BLaER1 treated with 17β-estradiol and CSF1 and Interleukin-3, amounts not matched to agents 10 nM and 100 nM (cell line): ENCODE data around the gene SPESP1.

Experiments
- H3K27ac ChIP-seq, 11 experiments: shearing (Covaris generic); formaldehyde crosslinking; 2 replicates each; pipeline ENCODE4 v1.8.1; 2022
- H3K27me3 ChIP-seq, 11 experiments: shearing (Covaris generic); formaldehyde crosslinking; 2 replicates each; pipeline ENCODE4 v1.8.1; 2022
- H3K36me3 ChIP-seq, 11 experiments: shearing (Covaris generic); formaldehyde crosslinking; 2 replicates each; pipeline ENCODE4 v1.8.1; 2022
- H3K4me1 ChIP-seq, 10 experiments: shearing (Covaris generic); formaldehyde crosslinking; 2 replicates each; pipeline ENCODE4 v1.8.1; 2022
- H3K4me2 ChIP-seq, 11 experiments: shearing (Covaris generic); formaldehyde crosslinking; 2 replicates each; pipeline ENCODE4 v1.8.1; 2022
- H3K4me3 ChIP-seq, 10 experiments: shearing (Covaris generic); formaldehyde crosslinking; 2 replicates each; pipeline ENCODE4 v1.8.1; 2022
- H3K9ac ChIP-seq, 11 experiments: shearing (Covaris generic); formaldehyde crosslinking; 2 replicates each; pipeline ENCODE4 v1.8.1; 2022
- H3K9me3 ChIP-seq, 11 experiments: shearing (Covaris generic); formaldehyde crosslinking; replicated peaks in 1 of 11; 2 replicates each; pipeline ENCODE4 v1.8.1; 2022
- H4K20me1 ChIP-seq, 11 experiments: shearing (Covaris generic); formaldehyde crosslinking; 2 replicates each; pipeline ENCODE4 v1.8.1; 2022
- Cebpa-rat ChIP-seq, 11 experiments: shearing (Covaris generic); IDR thresholded peaks; 2 replicates each; pipeline ENCODE4 v1.8.1; 2022

The SPESP1 gene

GRCh38 chr15:68992696-68993095, 62.4 kb downstream of the SPESP1 start:
- no peaks in the 10 kb centered on the region for H3K36me3 ChIP-seq
- peaks cover 0 to 5% (median 0%) of the 10 kb centered on the region in 11 experiments; a peak in 1 of 22 replicates for H3K9me3 ChIP-seq
- no peak for TF ChIP-seq Cebpa-rat (IDR thresholded peaks at IDR 0.05)
- H3K9ac ChIP-seq = no peak overlapping the region
- H4K20me1 ChIP-seq = no peaks in the 10 kb centered on the region
- H3K27me3 ChIP-seq = no peaks in the 10 kb centered on the region
- 0 out of 20 replicates have a peak, but pooled peaks cover 0 to 9% (median 0%) of the 10 kb centered on the region in 10 experiments for H3K4me1 ChIP-seq
- H3K27ac ChIP-seq = no peak overlapping the region
- H3K4me2 ChIP-seq = no peak overlapping the region
- H3K4me3 ChIP-seq = no peak overlapping the region

- Histone ChIP-seq H3K4me3 (no peak overlapping the region), H3K4me1 (0 out of 20 replicates have a peak, but pooled peaks cover 0 to 9% (median 0%) of the 10 kb centered on the region in 10 experiments)
- no peak for TF ChIP-seq Cebpa-rat (IDR thresholded peaks at IDR 0.05)
These were observed 63.0 kb downstream of the SPESP1 start for GRCh38 chr15:68993276-68993675.

GRCh38 chr15:68994149-68994548, 63.8 kb downstream of the SPESP1 start:
- Histone ChIP-seq H3K4me3 (no peak overlapping the region), H3K9ac (no peak overlapping the region), H3K27me3 (no peaks in the 10 kb centered on the region), H3K9me3 (no peaks in the 10 kb centered on the region), H3K36me3 (no peaks in the 10 kb centered on the region), H4K20me1 (no peaks in the 10 kb centered on the region), H3K4me2 (no peak overlapping the region), H3K27ac (no peak overlapping the region), H3K4me1 (0 out of 20 replicates have a peak, but pooled peaks cover 0 to 9% (median 0%) of the 10 kb centered on the region in 10 experiments)
- TF ChIP-seq Cebpa-rat (IDR thresholded peaks at IDR 0.05) = no peak

More at GRCh38 chr15:68993276-68993675, 63.0 kb downstream of the SPESP1 start:
- H4K20me1 ChIP-seq = no peaks in the 10 kb centered on the region
- no peaks in the 10 kb centered on the region for H3K27me3 ChIP-seq
- peaks cover 0 to 5% (median 0%) of the 10 kb centered on the region in 11 experiments; a peak in 1 of 22 replicates for H3K9me3 ChIP-seq
- no peak overlapping the region for H3K27ac ChIP-seq
- no peak overlapping the region for H3K4me2 ChIP-seq
- no peak overlapping the region for H3K9ac ChIP-seq
- no peaks in the 10 kb centered on the region for H3K36me3 ChIP-seq

- Histone ChIP-seq H3K27me3 (no peaks in the 10 kb centered on the region), H3K36me3 (no peaks in the 10 kb centered on the region), H3K4me1 (0 out of 20 replicates have a peak, but pooled peaks cover 0 to 7% (median 0%) of the 10 kb centered on the region in 10 experiments), H3K4me3 (no peak overlapping the region), H3K27ac (no peak overlapping the region), H3K9ac (no peak overlapping the region), H4K20me1 (no peaks in the 10 kb centered on the region), H3K4me2 (no peak overlapping the region), H3K9me3 (no peaks in the 10 kb centered on the region)
- TF ChIP-seq Cebpa-rat (IDR thresholded peaks at IDR 0.05) = no peak
These were observed 64.8 kb downstream of the SPESP1 start for GRCh38 chr15:68994981-68995761.
